ENCODE results near the gene DIDO1. TPM values are rescaled to one million over a fixed set of nuclear protein-coding genes. Genes with fewer than 3 reads are reported as not detected.

DIDO1 gene
- total and polyA plus RNA-seq, 2 of the 4 experiments (the other 2 are of a cell fraction): 21.8 to 28.1 TPM

DNA sequence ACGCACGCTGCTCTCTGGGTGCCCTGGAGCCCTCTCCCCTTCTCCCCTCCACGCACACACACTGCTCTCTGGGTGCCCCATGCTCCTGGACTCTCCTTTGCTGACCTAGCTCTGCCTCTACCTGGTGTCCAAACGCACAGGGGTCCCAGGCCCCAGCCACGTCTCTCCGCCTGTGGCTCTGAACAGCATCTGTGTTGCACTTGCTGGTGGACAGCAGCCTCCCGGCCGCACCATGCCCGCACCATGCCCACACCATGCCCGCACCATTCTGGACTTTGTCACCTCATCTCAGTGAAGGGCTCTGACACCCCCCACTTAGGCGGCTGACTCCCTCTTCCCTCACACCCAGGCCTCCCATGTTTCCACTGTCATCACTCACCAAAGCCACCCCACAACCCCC lies 86.5 kb downstream of the DIDO1 start:
- dilution Hi-C loops (cut with HindIII; ENCODE audit: low sequenced_read_pairs, unreplicated experiment): no loop called here
- Histone ChIP-seq H2BK15ac (ENCODE audit: low read depth, low read length) (no peak overlapping the region), H4K5ac (ENCODE audit: low read depth, low read length) (no peak overlapping the region), H3K4me1 (ENCODE audit: control insufficient read depth, insufficient read depth, low read length) (0 out of 2 replicates have a peak, but pooled peaks cover 2% of the 10 kb centered on the region), H3K23ac (ENCODE audit: low read depth, low read length) (no peak overlapping the region), H4K8ac (ENCODE audit: low read depth in 2 of 2, low read length in 2 of 2) (no peak overlapping the region), H3K9me3 (ENCODE audit: control insufficient read depth, insufficient read depth, low read length) (no peaks in the 10 kb centered on the region), H2AK5ac (ENCODE audit: low read depth, low read length) (no peak overlapping the region), H2AK9ac (replicated peaks; ENCODE audit: low read depth, low read length, poor library complexity) (no peak overlapping the region), H2BK20ac (ENCODE audit: low read depth, low read length) (no peak overlapping the region), H3K18ac (ENCODE audit: low read depth, low read length) (no peak overlapping the region), H3K36me3 (ENCODE audit: control insufficient read depth, insufficient read depth, low read length) (no peaks in the 10 kb centered on the region), H3K27ac (ENCODE audit: insufficient read depth, low read length) (no peak overlapping the region), H3K4me2 (ENCODE audit: low read depth, low read length) (no peak overlapping the region), H3K9ac (ENCODE audit: low read depth, low read length) (no peak overlapping the region), H4K91ac (ENCODE audit: insufficient read depth, low read depth, low read length) (no peak overlapping the region), H3K56ac (ENCODE audit: extremely low read depth, insufficient read depth, low read length) (no peak overlapping the region), H3K4me3 (ENCODE audit: insufficient read depth, low read depth, low read length) (no peak overlapping the region), H3K9me1 (ENCODE audit: insufficient read depth, low read length) (no peaks in the 10 kb centered on the region), H3K27me3 (ENCODE audit: control insufficient read depth, insufficient read depth, low read length) (no peaks in the 10 kb centered on the region; the same call in 1 of the 2 replicates), H2BK120ac (ENCODE audit: low read depth, low read length) (no peak overlapping the region), H3K79me1 (ENCODE audit: low read depth in 1 of 2, low read length in 2 of 2) (no peaks in the 10 kb centered on the region), H3K14ac (replicated peaks; ENCODE audit: low read depth, low read length) (no peak overlapping the region), H4K20me1 (ENCODE audit: insufficient read depth, low read length) (no peaks in the 10 kb centered on the region), H3K4ac (ENCODE audit: low read depth, low read length) (no peak overlapping the region), H2AFZ (replicated peaks; ENCODE audit: low read length, poor library complexity) (no peak overlapping the region), H2BK5ac (ENCODE audit: low read depth, low read length, poor library complexity, severe bottlenecking) (no peak overlapping the region)
- TF ChIP-seq CHD1 (IDR thresholded peaks at IDR 0.05; ENCODE audit: low read depth, low read length) (no peak), RAD21 (IDR thresholded peaks at IDR 0.05; ENCODE audit: low read length) (no peak), BHLHE40 (IDR thresholded peaks at IDR 0.05; ENCODE audit: low read depth, low read length) (no peak), RFX5 (IDR thresholded peaks at IDR 0.05; ENCODE audit: low read depth, low read length) (no peak), CEBPB (IDR thresholded peaks at IDR 0.05; ENCODE audit: low read depth, low read length) (no peak), MXI1 (IDR thresholded peaks at IDR 0.05; ENCODE audit: borderline replicate concordance, low read depth, low read length) (no peak), MAFK (IDR thresholded peaks at IDR 0.05; ENCODE audit: low read depth, low read length) (no peak), FOS (IDR thresholded peaks at IDR 0.05; ENCODE audit: low read depth, low read length) (no peak)
- TF ChIP-seq, protein P1, sequence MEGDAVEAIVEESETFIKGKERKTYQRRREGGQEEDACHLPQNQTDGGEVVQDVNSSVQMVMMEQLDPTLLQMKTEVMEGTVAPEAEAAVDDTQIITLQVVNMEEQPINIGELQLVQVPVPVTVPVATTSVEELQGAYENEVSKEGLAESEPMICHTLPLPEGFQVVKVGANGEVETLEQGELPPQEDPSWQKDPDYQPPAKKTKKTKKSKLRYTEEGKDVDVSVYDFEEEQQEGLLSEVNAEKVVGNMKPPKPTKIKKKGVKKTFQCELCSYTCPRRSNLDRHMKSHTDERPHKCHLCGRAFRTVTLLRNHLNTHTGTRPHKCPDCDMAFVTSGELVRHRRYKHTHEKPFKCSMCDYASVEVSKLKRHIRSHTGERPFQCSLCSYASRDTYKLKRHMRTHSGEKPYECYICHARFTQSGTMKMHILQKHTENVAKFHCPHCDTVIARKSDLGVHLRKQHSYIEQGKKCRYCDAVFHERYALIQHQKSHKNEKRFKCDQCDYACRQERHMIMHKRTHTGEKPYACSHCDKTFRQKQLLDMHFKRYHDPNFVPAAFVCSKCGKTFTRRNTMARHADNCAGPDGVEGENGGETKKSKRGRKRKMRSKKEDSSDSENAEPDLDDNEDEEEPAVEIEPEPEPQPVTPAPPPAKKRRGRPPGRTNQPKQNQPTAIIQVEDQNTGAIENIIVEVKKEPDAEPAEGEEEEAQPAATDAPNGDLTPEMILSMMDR (conservative IDR thresholded peaks at IDR 0.05; ENCODE audit: low read depth, low read length): no peak
- TF ChIP-seq, protein P2, sequence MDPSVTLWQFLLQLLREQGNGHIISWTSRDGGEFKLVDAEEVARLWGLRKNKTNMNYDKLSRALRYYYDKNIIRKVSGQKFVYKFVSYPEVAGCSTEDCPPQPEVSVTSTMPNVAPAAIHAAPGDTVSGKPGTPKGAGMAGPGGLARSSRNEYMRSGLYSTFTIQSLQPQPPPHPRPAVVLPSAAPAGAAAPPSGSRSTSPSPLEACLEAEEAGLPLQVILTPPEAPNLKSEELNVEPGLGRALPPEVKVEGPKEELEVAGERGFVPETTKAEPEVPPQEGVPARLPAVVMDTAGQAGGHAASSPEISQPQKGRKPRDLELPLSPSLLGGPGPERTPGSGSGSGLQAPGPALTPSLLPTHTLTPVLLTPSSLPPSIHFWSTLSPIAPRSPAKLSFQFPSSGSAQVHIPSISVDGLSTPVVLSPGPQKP (IDR thresholded peaks at IDR 0.05; ENCODE audit: borderline replicate concordance, low read depth, low read length): no peak
- TF ChIP-seq, protein P3, sequence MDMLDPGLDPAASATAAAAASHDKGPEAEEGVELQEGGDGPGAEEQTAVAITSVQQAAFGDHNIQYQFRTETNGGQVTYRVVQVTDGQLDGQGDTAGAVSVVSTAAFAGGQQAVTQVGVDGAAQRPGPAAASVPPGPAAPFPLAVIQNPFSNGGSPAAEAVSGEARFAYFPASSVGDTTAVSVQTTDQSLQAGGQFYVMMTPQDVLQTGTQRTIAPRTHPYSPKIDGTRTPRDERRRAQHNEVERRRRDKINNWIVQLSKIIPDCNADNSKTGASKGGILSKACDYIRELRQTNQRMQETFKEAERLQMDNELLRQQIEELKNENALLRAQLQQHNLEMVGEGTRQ (IDR thresholded peaks at IDR 0.05; ENCODE audit: low read depth, low read length): no peak
- intact Hi-C loops (cut with micrococcal nuclease): no loop called here
- BruUV-seq (replicated peaks): no TSS peak
- ChIA-PET CTCF (no interaction called here), POLR2A (ENCODE audit: unreplicated experiment) (no interaction called here)
- DNase-seq (no peak), ATAC-seq (ENCODE audit: low read depth) (no peak)
- in situ Hi-C loops (cut with MboI; ENCODE audit: low sequenced_read_pairs): no loop called here
- 87% methylated on average over 8 of the region's 11 CpGs; no CpG with 5 or more reads in 1 of the 2 experiments for WGBS, 2 experiments (ENCODE audit: extremely low coverage in 2 of 2, insufficient read length in 1 of 2)

Measured in IMR-90 (cell line).